ENCODE data around the gene PEX1.
"Not testable (repeated sequence)": the region's sequence is repeated elsewhere in the genome, so short reads cannot be mapped to it uniquely, and the experiment has no call there.

PEX1 gene

GRCh38 chr7:92460109-92460508, 68.2 kb downstream of the PEX1 start:
- no peak for DNase-seq

- DNase-seq: no peak
These were observed 72.1 kb downstream of the PEX1 start for GRCh38 chr7:92456236-92456635.

- DNase-seq: no peak
These were observed 76.7 kb downstream of the PEX1 start for GRCh38 chr7:92451645-92452044.

GRCh38 chr7:92448205-92448747, 80.0 kb downstream of the PEX1 start:
- DNase-seq: peak; percentile 46

- DNase-seq: peak; percentile 96
These were observed 80.7 kb downstream of the PEX1 start, which contains the start of gene GATAD1 for GRCh38 chr7:92447345-92448204. Gene GATAD1 (plus strand): TSS chr7:92447482. CDS start chr7:92447730, 248 bp downstream.

GRCh38 chr7:92446869-92447344, 81.4 kb downstream of the PEX1 start:
- no peak for DNase-seq

GRCh38 chr7:92442720-92443119, 85.6 kb downstream of the PEX1 start:
- not testable (repeated sequence) for DNase-seq

- no peak for DNase-seq
These were observed 90.3 kb downstream of the PEX1 start for GRCh38 chr7:92437956-92438491.

Data from femur (tissue), 1 donor.